Stimulated activated memory B cell treated with anti-CD40 and anti-IgM and Interleukin-4, amounts not matched to agents 10 μg/mL and 1 μg/mL and 100 μg/mL, for 72 hours (primary cell): ENCODE results near the gene SLC38A7.
"Not testable (repeated sequence)": the region's sequence is repeated elsewhere in the genome, so short reads cannot be mapped to it uniquely, and the experiment has no call there.

Source experiments
- ATAC-seq: fragments of 150-1000 bp; cut with Tn5 transposase; 2 replicates; pipeline ENCODE4 v1.10.0; 2021
- H3K27ac Mint-ChIP-seq: one replicate; pipeline ENCODE4 v1.8.0; 2022; ENCODE audit warnings: mild to moderate bottlenecking, mixed read lengths
- H3K27me3 Mint-ChIP-seq: one replicate; pipeline ENCODE4 v1.8.0; 2022; ENCODE audit warnings: mixed read lengths
- H3K36me3 Mint-ChIP-seq: one replicate; pipeline ENCODE4 v1.8.0; 2022; ENCODE audit warnings: mixed read lengths
- H3K4me1 Mint-ChIP-seq: one replicate; pipeline ENCODE4 v1.8.0; 2022; ENCODE audit warnings: mixed read lengths
- H3K4me3 Mint-ChIP-seq: one replicate; pipeline ENCODE4 v1.8.0; 2022; ENCODE audit warnings: mild to moderate bottlenecking, moderate library complexity, mixed read lengths
- H3K9me3 Mint-ChIP-seq: one replicate; pipeline ENCODE4 v1.8.0; 2022; ENCODE audit warnings: mixed read lengths

SLC38A7 gene

DNA sequence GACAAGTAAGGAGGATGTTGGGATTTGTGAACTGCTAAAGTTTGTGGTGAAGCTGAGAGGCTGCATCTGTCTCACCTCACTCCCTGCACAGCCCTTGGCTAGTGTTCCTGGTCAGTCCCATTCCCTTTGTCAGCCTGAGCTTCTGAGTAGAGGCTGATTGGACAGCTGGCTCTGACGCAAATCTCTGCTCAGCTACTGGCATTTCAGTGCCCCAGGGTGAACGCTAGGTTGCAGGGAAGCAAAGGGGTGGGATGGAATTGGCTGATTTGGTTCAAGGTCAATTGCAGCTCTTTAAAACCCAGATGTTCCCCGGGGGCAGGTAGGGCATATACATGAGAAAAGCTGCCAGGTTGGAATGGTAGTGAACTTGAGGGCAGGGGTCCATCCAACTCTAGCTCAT is 31.8 kb downstream of the SLC38A7 start:
- no peak overlapping the region for H3K4me3 Mint-ChIP-seq
- H3K27ac Mint-ChIP-seq: no peak overlapping the region
- no peaks in the 10 kb centered on the region for H3K9me3 Mint-ChIP-seq

DNA sequence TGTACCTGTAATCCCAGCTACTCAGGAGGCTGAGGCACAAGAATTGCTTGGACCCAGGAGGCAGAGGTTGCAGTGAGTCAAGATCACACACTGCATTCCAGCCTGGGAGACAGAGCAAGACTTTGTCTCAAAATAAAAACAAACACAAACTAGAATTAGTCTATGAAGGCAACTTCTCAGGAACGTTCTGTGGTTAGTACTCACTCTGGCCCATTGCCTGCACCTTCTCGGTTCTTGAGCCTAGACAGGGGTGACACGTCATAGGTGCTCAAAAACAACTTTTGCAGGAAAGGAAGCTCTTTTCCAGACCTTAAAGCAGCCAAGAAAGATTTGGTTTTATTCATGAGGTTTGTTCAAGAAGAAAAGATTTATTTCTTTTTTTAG is 32.6 kb downstream of the SLC38A7 start:
- ATAC-seq: no peak
- no peak overlapping the region for H3K4me3 Mint-ChIP-seq
- H3K27me3 Mint-ChIP-seq: no peaks in the 10 kb centered on the region
- H3K4me1 Mint-ChIP-seq: no peaks in the 10 kb centered on the region
- H3K27ac Mint-ChIP-seq: no peak overlapping the region
- no peaks in the 10 kb centered on the region for H3K36me3 Mint-ChIP-seq
- no peaks in the 10 kb centered on the region for H3K9me3 Mint-ChIP-seq

More for the DNA sequence above, 31.8 kb downstream of the SLC38A7 start:
- Mint-ChIP-seq H3K27me3 (no peaks in the 10 kb centered on the region), H3K36me3 (no peaks in the 10 kb centered on the region), H3K4me1 (no peaks in the 10 kb centered on the region)
- ATAC-seq: no peak

DNA sequence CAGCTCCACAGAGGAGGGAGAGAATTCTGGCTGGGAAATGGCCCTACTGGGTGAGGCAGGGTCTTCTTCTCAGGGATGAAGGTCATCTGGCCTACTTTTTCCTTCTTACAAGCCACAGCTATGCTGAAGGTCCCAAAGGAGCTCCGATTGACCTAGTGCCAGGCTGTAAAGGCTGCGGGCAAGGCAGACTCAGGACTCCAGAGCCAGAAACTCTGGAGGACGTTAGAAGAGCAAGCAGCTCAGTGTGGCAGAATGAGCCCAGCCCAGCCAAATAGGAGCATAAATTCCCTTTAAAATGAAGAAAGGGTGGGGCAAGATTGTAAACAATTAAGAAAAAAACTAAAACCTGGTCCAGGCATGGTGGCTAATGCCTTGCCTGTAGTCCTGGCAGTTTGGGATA is 34.9 kb downstream of the SLC38A7 start:
- Mint-ChIP-seq H3K4me1 (no peaks in the 10 kb centered on the region), H3K36me3 (no peaks in the 10 kb centered on the region), H3K27me3 (no peaks in the 10 kb centered on the region), H3K27ac (no peak overlapping the region), H3K9me3 (no peaks in the 10 kb centered on the region), H3K4me3 (no peak overlapping the region)
- no peak for ATAC-seq

DNA sequence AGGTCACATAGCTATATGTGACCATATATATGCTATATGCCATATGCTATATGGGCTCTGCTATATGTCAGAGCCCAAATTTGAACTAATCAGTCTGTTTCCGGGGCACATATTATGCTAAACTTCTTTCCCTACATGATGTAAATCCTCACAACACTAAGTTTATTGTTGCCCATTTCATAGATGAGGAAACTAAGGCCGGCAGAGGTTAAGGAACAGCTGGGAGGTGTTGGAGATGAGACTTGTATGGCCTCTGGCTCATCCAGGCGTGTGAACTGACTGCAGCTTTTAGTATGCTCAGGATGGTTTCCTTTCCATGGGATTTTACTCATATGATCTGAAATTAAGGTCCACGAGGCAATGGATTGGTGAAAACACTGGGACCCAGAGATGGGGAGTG is 37.5 kb downstream of the SLC38A7 start:
- no peaks in the 10 kb centered on the region for H3K27me3 Mint-ChIP-seq
- H3K4me3 Mint-ChIP-seq: no peak overlapping the region
- no peaks in the 10 kb centered on the region for H3K4me1 Mint-ChIP-seq
- H3K9me3 Mint-ChIP-seq: no peaks in the 10 kb centered on the region
- H3K27ac Mint-ChIP-seq: no peak overlapping the region
- no peaks in the 10 kb centered on the region for H3K36me3 Mint-ChIP-seq
- ATAC-seq: no peak

DNA sequence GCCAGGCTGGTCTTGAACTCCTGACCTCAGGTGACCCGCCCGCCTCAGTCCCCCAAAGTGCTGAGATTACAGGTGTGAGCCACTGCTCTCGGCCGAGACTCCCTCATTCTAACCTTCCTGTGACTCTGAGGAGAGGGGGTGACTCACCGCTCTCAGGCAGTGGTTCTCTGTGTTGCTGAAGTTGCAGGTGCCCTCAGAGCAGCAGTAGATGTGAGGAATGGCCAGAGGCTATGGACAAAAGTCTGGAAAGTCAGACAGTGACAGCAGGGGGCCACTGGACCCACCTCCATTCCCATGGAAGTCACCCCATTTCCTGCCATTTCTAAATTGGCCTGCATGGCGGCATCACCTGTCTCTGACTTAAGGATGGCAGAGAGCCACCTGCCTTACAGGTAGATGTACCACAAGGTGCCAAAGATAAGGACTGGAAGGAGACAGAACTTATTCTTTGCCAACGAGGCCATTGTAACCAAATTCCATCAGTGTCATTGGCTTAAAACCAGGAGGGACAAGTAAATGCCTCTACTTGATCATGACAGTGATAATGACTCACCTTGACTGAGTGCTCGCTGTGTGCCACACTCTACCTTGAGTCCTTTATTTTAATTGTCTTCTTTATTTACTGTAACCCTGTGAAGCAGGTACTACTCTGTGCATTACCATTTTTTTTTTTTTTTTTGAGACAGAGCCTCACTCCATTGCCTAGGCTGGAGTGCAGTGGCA is 39.6 kb downstream of the SLC38A7 start:
- no peak for ATAC-seq
- no peaks in the 10 kb centered on the region for H3K36me3 Mint-ChIP-seq

DNA sequence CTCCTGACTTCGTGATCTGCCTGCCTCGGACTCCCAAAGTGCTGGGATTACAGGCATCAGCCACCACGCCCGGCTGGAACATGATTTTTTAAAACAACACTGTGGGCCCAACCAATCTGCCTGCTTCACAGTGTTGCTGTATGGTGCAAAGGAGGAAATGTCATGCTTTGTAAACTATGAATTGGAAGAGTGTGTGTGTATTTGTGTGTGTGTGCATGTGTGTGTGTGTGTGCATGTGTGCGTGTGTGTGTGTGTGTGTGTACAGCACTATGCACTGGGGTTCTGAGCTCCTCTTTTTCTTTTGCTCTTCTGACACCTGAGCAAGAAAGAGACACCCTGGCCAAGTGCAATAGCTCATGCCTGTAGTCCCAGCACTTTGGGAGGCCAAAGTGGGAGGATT is 40.5 kb downstream of the SLC38A7 start:
- Mint-ChIP-seq H3K36me3 (no peaks in the 10 kb centered on the region), H3K9me3 (no peaks in the 10 kb centered on the region), H3K4me1 (no peaks in the 10 kb centered on the region), H3K4me3 (no peak overlapping the region), H3K27ac (no peak overlapping the region), H3K27me3 (peaks cover 8% of the 10 kb centered on the region)
- ATAC-seq: no peak

More for the DNA sequence above, 39.6 kb downstream of the SLC38A7 start:
- H3K27me3 Mint-ChIP-seq: peaks cover 4% of the 10 kb centered on the region
- H3K9me3 Mint-ChIP-seq: no peaks in the 10 kb centered on the region
- no peak overlapping the region for H3K27ac Mint-ChIP-seq
- H3K4me3 Mint-ChIP-seq: no peak overlapping the region
- H3K4me1 Mint-ChIP-seq: no peaks in the 10 kb centered on the region

DNA sequence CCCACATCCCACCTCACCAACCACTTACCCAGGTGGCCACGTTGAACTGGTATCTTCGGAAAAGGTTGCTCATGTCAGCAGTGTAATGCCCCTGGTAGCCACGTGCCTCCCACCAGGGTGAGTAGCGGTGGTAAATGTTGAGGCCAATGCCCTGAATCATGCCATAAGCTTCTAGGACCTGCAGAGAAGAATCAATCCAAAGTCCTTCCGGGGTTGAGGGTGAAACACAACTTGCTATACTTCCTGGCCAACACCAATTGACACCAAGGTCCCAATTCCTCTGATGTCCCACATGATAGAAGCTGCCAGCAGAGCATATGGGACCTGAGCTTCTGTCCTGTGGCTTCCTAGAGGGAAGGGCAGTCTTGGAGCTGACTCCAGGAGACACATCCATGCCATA is 43.6 kb downstream of the SLC38A7 start:
- H3K36me3 Mint-ChIP-seq: no peaks in the 10 kb centered on the region

DNA sequence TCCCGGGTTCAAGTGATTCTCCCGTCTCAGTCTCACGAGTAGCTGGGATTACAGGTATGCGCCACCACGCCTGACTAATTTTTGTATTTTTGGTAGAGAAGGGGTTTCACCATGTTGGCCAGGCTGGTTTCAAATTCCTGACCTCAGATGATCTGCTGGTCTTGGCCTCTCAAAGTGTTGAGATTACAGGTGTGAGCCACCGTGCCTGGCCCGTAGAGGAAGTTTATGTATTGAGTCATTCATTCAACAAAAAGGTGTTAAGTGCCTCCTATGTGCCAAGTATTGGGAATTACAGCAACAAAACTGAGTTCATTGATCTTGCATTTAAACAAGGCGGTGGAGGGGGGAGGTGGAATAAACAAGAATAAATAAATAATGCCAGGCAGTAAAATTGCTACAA is 44.7 kb downstream of the SLC38A7 start:
- no peaks in the 10 kb centered on the region for H3K4me1 Mint-ChIP-seq
- no peaks in the 10 kb centered on the region for H3K36me3 Mint-ChIP-seq
- H3K27ac Mint-ChIP-seq: no peak overlapping the region
- H3K4me3 Mint-ChIP-seq: no peak overlapping the region
- H3K27me3 Mint-ChIP-seq: peaks cover 8% of the 10 kb centered on the region
- ATAC-seq: no peak
- H3K9me3 Mint-ChIP-seq: no peaks in the 10 kb centered on the region

More for the DNA sequence above, 43.6 kb downstream of the SLC38A7 start:
- ATAC-seq: no peak
- no peak overlapping the region for H3K27ac Mint-ChIP-seq
- no peaks in the 10 kb centered on the region for H3K9me3 Mint-ChIP-seq
- no peak overlapping the region for H3K4me3 Mint-ChIP-seq
- H3K27me3 Mint-ChIP-seq: peaks cover 8% of the 10 kb centered on the region
- no peaks in the 10 kb centered on the region for H3K4me1 Mint-ChIP-seq

DNA sequence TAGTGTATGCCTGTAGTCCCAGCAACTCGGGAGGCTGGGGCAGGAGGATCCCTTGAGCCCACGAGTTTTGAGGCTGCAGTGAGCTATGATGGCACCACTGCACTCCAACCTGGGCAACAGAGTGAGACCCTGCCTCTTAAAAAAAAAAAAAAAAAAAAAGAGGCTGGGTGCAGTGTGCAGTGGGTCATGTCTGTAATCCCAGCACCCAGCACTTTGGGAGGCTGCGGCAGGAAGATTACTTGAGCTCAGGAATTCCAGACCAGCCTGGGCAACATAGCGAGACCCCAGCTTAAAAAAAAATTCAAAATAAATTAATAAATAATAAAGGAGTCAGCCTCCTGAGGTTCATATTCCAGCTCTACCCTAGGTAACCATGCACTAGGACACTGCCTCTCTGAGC is 45.3 kb downstream of the SLC38A7 start:
- no peaks in the 10 kb centered on the region for H3K4me1 Mint-ChIP-seq
- no peak for ATAC-seq
- H3K9me3 Mint-ChIP-seq: no peaks in the 10 kb centered on the region
- H3K27me3 Mint-ChIP-seq: peaks cover 8% of the 10 kb centered on the region
- no peak overlapping the region for H3K4me3 Mint-ChIP-seq
- no peaks in the 10 kb centered on the region for H3K36me3 Mint-ChIP-seq
- no peak overlapping the region for H3K27ac Mint-ChIP-seq

DNA sequence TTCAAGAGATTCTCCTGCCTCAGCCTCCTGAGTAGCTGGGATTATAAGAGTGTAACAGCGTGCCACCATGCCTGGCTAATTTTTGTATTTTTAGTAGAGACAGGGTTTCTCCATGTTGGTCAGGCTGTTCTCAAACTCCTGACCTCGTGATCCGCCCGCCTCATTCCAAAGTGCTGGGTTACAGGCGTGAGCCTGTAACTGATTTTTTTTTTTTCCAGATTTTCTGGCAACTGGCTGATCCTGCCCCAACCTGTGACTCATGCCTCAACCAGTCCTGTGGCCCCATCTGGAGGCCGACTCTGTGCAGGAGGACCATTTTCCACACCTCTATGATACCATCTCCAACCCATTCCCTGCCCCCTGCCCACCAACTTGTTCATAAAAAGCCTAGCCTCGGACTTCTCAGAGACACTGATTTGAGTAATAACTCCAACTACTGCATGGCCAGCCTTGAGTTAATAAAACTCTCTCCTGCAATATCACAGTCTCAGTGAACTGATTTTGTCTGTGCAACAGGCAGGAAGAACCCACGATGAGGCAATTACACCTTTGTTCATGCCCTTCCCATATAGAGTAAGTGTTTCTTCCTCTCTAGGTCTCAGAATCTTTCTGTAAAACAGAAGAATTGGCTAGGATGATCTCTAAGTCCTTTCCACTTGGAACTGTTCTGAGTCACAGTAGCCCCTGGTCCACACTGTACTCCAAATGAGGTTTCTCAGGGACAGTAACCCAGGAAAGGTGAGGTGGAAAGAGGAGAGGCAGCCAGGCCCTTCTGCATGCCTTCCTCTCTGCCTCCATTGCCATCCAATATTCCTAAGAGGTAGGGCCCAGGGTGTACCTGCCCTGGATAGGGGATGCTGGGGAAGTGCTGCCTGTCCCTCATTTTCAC is 46.2 kb downstream of the SLC38A7 start:
- ATAC-seq: no peak
- Mint-ChIP-seq H3K27me3 (peaks cover 8% of the 10 kb centered on the region), H3K4me3 (no peak overlapping the region), H3K36me3 (no peaks in the 10 kb centered on the region), H3K4me1 (no peaks in the 10 kb centered on the region), H3K27ac (no peak overlapping the region), H3K9me3 (no peaks in the 10 kb centered on the region)

DNA sequence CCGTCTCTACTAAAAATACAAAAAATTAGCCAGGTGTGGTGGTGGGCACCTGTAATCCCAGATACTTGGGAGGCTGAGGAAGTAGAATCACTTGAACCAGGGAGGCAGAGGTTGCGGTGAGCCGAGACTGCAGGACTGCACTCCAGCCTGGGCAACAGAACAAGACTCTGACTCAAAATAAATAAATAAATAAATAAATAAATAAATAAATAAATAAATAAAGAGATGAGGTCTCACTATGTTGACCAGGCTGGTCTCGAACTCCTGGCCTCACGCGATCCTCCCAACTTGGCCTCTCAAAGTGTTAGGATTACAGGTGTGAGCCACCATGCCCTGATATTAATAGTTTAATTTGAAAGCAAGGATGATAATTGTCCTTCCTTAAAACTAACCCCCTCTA is 47.5 kb downstream of the SLC38A7 start:
- not testable (repeated sequence) for H3K4me3 Mint-ChIP-seq, H3K9me3 Mint-ChIP-seq, ATAC-seq, H3K27me3 Mint-ChIP-seq, H3K27ac Mint-ChIP-seq, H3K4me1 Mint-ChIP-seq, H3K36me3 Mint-ChIP-seq

DNA sequence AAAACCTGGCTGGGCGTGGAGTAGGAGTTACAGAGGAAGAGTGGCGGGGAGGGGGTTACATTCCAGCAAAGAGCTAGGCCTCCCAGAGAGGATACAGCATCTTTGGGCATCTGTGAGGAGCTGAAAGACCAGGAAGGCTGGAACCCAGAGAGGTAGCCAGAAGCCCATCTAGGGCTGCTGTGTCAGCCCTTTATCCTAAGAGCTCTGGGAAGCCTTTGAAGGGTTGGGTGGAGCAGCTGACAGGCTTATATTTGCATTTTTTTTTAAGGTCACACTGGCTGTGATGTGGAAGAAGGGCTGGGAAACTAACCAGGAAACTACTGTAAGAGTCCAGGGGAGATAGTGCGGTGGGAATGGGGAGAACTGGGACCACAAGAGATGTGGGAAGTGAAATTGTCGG is 48.1 kb downstream of the SLC38A7 start:
- no peak for ATAC-seq
- Mint-ChIP-seq H3K27ac (no peak overlapping the region), H3K4me1 (no peaks in the 10 kb centered on the region), H3K36me3 (no peaks in the 10 kb centered on the region), H3K4me3 (no peak overlapping the region), H3K27me3 (peaks cover 8% of the 10 kb centered on the region), H3K9me3 (no peaks in the 10 kb centered on the region)

DNA sequence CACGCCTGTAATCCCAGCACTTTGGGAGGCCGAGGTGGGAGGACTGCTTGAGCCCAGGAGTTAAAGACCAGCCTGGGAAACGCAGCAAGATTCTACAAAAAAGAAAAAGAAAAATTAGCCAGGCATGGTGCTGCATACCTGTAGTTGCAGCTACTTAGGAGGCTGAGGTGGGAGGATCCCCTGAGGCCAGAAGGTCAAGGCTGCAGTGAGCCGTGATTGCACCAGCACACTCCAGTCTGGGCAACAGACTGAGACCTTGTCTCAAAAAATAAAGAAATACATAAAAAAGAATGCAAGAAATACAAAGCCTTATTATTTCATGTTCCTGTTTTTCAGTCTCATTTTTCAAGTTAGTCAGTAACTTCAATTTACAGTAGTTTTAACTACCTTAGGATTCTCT is 49.1 kb downstream of the SLC38A7 start:
- no peak overlapping the region for H3K27ac Mint-ChIP-seq
- H3K27me3 Mint-ChIP-seq: peaks cover 8% of the 10 kb centered on the region
- H3K9me3 Mint-ChIP-seq: no peaks in the 10 kb centered on the region
- H3K4me3 Mint-ChIP-seq: no peak overlapping the region
- ATAC-seq: no peak
- H3K36me3 Mint-ChIP-seq: no peaks in the 10 kb centered on the region
- no peaks in the 10 kb centered on the region for H3K4me1 Mint-ChIP-seq

DNA sequence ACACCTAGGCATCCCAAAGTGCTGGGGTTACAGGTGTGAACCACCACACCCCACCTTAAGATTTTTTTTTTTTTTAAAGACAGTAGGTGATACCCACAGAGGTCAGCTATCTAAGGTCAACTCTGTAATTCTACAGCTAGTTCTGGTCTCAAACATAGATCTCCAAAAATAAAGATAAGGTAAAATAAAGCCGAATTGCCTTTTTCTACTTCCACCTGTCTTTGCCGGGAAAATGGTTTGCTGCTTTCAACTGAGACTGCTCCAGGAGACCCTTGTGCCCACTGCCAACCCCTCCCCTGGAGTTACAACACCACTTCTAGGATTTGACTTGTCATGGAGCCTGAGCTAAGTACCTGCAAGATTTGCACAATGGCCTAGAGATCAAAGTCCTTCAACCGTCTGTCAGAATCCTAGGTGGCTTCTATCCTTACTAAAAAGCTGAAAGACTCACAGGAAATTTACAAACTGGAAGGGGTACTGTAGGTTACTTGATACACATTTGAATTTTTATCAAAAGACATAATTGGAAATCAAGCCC is 50.2 kb downstream of the SLC38A7 start:
- ATAC-seq: no peak
- Mint-ChIP-seq H3K4me3 (no peak overlapping the region), H3K4me1 (no peaks in the 10 kb centered on the region), H3K27me3 (no peaks in the 10 kb centered on the region), H3K36me3 (no peaks in the 10 kb centered on the region), H3K9me3 (no peaks in the 10 kb centered on the region), H3K27ac (no peak overlapping the region)

DNA sequence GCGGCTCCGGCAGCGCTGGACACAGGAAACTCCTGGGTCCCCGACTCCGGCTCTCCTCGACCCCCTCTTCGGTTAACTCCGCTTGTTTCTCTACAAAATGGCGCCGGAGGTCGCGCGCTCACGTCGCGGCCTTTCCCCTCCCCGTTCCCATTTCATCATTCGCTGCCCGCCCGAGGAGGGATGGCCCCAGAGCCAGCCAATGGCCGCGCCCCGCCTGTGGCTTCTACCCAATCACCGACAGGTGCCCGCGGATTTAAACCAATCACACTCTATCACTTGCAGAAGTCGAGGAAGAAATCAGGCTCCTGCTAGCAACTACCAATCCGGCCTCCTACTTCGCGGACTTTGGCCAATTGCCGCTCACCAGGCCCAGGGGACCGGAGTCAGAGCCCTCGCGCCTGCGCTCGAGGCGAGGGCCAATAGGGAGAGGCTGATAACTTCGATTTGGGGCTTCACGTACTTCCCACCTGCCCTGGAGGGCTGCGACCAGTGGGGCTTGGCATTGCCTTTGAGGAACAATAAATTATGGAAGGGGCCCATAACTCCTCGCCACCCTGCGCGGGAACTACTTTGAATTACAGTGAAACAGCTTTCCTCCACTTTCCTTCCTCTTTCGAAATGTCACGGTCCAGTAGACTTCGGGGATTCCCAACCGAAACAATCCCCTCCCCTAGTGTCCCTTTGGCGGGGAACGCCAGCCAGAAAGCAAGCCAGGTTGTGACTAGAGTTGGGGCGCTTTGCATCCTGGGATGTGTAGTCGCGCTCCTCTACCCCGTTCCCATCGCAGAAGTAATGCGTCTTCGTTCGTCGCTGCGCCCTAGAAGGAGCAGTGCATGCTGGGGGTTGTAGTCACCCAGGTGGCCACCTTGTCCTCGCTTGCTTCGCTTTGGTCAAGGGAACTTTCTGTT is 54.6 kb downstream of the SLC38A7 start, which contains the start of gene CNOT1:
TSS of gene CNOT1 (minus strand) at position 94 of the 908 bp plus-strand sequence. CDS start 30,489 bp downstream, outside the sequence.
- peak; percentile 96 for ATAC-seq
- no peaks in the 10 kb centered on the region for H3K27me3 Mint-ChIP-seq
- H3K9me3 Mint-ChIP-seq: no peaks in the 10 kb centered on the region
- H3K27ac Mint-ChIP-seq: peak within 1 kb of the TSS; percentile 98
- H3K4me1 Mint-ChIP-seq: peaks cover 33% of the 10 kb centered on the region
- no peaks in the 10 kb centered on the region for H3K36me3 Mint-ChIP-seq
- peak within 1 kb of the TSS; percentile 92 for H3K4me3 Mint-ChIP-seq
